Chondrocyte (in vitro differentiated cells): ENCODE results near the gene HIF1AN. TPM values are rescaled to one million over a fixed set of nuclear protein-coding genes. Genes with fewer than 3 reads are reported as not detected.

Experiments used
- DNase-seq: peaks from one replicate; pipeline ENCODE4 v3.0.0; 2021; ENCODE audit warnings: mixed read lengths, low spot score
- H3K27ac Mint-ChIP-seq: one replicate; pipeline ENCODE4 v1.8.0; 2021; ENCODE audit warnings: mild to moderate bottlenecking, moderate library complexity, mixed read lengths; ENCODE audit not compliant: unreplicated experiment
- H3K27me3 Mint-ChIP-seq: 2 replicates; pipeline ENCODE4 v1.8.0; 2021; ENCODE audit warnings: low read depth, mixed read lengths
- H3K36me3 Mint-ChIP-seq: 2 replicates; pipeline ENCODE4 v1.8.0; 2021; ENCODE audit warnings: low read depth, mixed read lengths
- H3K4me1 Mint-ChIP-seq: 2 replicates; pipeline ENCODE4 v1.8.0; 2021; ENCODE audit warnings: low read depth, mild to moderate bottlenecking, mixed read lengths
- H3K4me3 Mint-ChIP-seq: one replicate; pipeline ENCODE4 v1.8.0; 2021; ENCODE audit warnings: mild to moderate bottlenecking, moderate library complexity, mixed read lengths; ENCODE audit not compliant: unreplicated experiment
- H3K9me3 Mint-ChIP-seq: 2 replicates; pipeline ENCODE4 v1.8.0; 2021; ENCODE audit warnings: low read depth, mixed read lengths
- total RNA-seq: library from RNA; stranded (reverse); gene quantifications from 3 replicates; pipeline ENCODE4 v1.2.1, GENCODE V29; 2021
- TF ChIP-seq, protein P1 (sequence below): fragments of 200-600 bp; sonication (generic); IDR thresholded peaks from 2 replicates; pipeline ENCODE4 v1.5.0; 2021; ENCODE audit warnings: antibody characterized with exemption, mild to moderate bottlenecking, moderate library complexity

Gene HIF1AN
- total RNA-seq, 1 donor from 2014 or later = 43.1 TPM

DNA sequence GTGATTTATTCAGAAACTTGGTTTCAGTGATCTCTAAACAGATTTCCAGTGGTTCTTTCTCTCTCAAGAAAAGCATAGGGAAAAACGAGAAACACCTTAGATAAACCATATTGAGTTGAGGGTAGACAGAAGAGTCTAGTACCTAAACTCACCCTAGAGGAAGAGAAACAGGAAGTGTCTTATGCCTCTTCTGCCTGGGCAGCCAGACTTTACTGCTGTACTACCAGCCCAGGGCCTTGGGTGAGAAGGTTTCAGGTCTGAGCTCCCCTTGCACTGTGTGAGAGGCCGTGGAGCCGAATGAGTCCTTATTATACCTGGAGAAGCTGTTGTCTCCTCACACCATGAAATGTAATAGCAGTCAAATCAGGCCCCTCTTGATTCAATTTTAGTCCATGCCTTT lies 18.2 kb downstream of the HIF1AN start:
- DNase-seq = no peak
- no peaks in the 10 kb centered on the region for H3K4me1 Mint-ChIP-seq
- peaks cover 22% of the 10 kb centered on the region for H3K36me3 Mint-ChIP-seq
- no peak overlapping the region for H3K27ac Mint-ChIP-seq
- H3K9me3 Mint-ChIP-seq = no peaks in the 10 kb centered on the region
- H3K27me3 Mint-ChIP-seq = no peaks in the 10 kb centered on the region
- TF ChIP-seq, protein P1, sequence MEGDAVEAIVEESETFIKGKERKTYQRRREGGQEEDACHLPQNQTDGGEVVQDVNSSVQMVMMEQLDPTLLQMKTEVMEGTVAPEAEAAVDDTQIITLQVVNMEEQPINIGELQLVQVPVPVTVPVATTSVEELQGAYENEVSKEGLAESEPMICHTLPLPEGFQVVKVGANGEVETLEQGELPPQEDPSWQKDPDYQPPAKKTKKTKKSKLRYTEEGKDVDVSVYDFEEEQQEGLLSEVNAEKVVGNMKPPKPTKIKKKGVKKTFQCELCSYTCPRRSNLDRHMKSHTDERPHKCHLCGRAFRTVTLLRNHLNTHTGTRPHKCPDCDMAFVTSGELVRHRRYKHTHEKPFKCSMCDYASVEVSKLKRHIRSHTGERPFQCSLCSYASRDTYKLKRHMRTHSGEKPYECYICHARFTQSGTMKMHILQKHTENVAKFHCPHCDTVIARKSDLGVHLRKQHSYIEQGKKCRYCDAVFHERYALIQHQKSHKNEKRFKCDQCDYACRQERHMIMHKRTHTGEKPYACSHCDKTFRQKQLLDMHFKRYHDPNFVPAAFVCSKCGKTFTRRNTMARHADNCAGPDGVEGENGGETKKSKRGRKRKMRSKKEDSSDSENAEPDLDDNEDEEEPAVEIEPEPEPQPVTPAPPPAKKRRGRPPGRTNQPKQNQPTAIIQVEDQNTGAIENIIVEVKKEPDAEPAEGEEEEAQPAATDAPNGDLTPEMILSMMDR = no peak
- H3K4me3 Mint-ChIP-seq = no peak overlapping the region

DNA sequence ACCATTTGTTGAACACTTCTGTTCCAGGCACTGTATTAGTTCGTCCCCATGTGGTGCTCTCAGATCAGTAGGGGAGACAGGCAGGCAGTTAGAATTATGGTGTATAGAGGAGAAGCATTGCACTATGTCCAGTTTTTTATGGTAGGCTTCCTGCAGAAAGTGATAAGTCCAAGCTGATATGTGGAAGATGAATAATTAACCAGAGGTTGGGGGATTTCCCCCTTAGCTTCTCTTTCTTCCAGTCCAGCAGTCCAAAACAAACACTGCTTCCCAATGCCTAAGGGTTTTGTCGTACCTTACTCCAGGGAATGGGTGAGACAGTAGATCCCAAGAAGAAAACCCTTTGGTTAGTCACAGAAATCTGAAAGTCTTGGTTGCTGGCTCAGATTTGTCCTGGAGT lies 19.2 kb downstream of the HIF1AN start:
- Mint-ChIP-seq H3K27me3 (no peaks in the 10 kb centered on the region), H3K4me1 (no peaks in the 10 kb centered on the region), H3K27ac (no peak overlapping the region), H3K9me3 (no peaks in the 10 kb centered on the region), H3K4me3 (no peak overlapping the region), H3K36me3 (peaks cover 18% of the 10 kb centered on the region)
- TF ChIP-seq, protein P1 = no peak
- DNase-seq = no peak

DNA sequence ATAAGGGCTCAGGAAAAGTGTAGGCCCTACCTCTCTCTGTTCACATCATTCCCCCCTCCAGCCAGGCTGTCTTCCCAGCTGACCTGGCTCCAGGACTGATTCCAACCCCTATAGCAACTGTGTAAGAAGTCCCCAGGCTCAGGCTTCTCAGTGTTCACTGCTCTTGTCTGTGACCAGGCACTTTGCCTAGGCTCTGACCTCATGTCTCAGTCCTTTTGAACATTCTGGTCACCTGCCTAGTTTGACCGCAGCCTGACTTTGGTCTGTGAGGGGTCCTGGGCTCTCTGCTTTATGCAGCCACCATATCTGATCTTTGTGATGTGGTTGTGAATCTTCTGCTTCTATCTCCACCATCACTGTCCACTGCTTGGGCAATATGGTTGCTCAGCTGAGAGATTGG lies 24.5 kb downstream of the HIF1AN start:
- Mint-ChIP-seq H3K4me3 (no peak overlapping the region), H3K27me3 (peaks cover 18% of the 10 kb centered on the region), H3K27ac (no peak overlapping the region), H3K4me1 (peaks cover 5% of the 10 kb centered on the region), H3K36me3 (peaks cover 15% of the 10 kb centered on the region), H3K9me3 (no peaks in the 10 kb centered on the region)
- TF ChIP-seq, protein P1 = no peak
- DNase-seq = no peak

DNA sequence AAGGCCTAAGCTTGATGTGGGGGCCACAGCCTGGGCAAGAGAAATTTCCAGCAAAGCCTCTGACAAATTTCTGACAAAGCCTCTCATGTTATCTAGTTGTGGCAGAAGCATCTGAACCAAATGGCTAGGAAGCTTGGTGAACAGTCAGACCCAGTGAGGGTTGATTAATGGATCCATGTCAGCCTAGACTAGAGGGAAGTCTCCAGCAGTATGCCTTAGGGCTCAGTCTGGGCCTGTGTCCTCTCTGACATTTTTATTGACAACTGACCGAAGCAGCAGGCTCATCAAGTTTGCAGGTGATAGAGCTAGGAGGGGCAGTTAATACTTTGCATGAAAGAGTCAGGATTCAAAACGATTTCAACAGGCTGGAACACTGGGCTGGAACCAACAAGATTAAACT lies 25.3 kb downstream of the HIF1AN start:
- Mint-ChIP-seq H3K36me3 (peaks cover 14% of the 10 kb centered on the region), H3K27me3 (peaks cover 24% of the 10 kb centered on the region), H3K9me3 (no peaks in the 10 kb centered on the region), H3K27ac (no peak overlapping the region), H3K4me3 (no peak overlapping the region), H3K4me1 (peaks cover 5% of the 10 kb centered on the region)
- TF ChIP-seq, protein P1 = no peak
- DNase-seq = no peak

DNA sequence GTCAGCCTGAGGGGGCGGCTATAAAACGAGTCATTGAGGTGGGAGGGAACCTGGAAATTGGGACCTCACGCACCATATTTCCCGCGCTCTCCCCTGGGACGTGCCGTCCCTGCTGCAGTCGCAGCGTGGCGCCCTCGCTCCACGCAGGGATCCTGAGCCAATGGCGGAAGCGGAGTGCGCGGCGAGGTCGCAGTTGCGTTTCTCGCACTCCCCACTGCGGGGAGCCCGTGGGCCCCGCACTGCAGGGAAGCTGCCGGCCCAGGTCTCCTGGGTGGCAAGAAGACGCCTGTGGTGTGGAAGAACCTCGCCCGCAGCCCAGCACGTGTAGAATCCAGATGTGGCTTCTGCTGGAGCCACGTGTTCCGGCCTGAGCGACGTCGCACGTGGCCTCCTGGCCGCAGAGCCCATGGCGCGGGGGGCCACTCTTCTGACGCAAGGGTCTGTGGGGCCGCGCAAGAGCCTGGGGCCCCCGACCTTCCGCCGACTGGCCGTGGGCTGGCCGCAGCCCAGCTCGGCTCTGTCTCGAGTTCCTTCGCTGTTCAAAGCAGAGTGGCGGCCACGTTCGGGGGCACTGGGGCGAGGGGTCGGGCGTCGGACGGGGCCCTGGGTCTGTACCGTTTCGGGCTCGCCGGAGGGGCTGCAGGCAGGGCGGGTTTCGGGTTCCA lies 26.4 kb downstream of the HIF1AN start:
- H3K27me3 Mint-ChIP-seq = peaks cover 36% of the 10 kb centered on the region
- peaks cover 6% of the 10 kb centered on the region for H3K36me3 Mint-ChIP-seq
- TF ChIP-seq, protein P1 = peak; percentile 75
- no peak overlapping the region for H3K4me3 Mint-ChIP-seq
- H3K27ac Mint-ChIP-seq = no peak overlapping the region
- peaks cover 5% of the 10 kb centered on the region for H3K4me1 Mint-ChIP-seq
- no peaks in the 10 kb centered on the region for H3K9me3 Mint-ChIP-seq
- no peak for DNase-seq
